Measurements from ENCODE around the gene MED25. TPM values are rescaled to one million over a fixed set of nuclear protein-coding genes. Genes with fewer than 3 reads are reported as not detected.

MED25 gene
- total and polyA plus RNA-seq, 2 of the 8 experiments (the other 6 are each of a cell fraction or from before 2014, with no cell fraction given), result 21.6 to 71.4 TPM

GRCh38 chr19:49870309-49870901 is 52.3 kb downstream of the MED25 start:
- no peak overlapping the region for H3K14ac ChIP-seq (ENCODE audit: insufficient read length)
- CTCF ChIA-PET (ENCODE audit: partially characterized antibody), result interaction anchor here (1.2 kb wide), 1 partner anchor 11 kb away, joined by 3 read pairs; no protein-coding TSS in a partner anchor
- no peak for FAIRE-seq
- H2BK20ac ChIP-seq (ENCODE audit: low read length), result no peak overlapping the region
- no peaks in the 10 kb centered on the region; a peak in 1 of 8 replicates for H3K36me3 ChIP-seq (ENCODE audit: control insufficient read depth in 2 of 4, insufficient read depth in 4 of 4, low read length in 3 of 4)
- peak overlapping the region; percentile 96 for H2BK12ac ChIP-seq (ENCODE audit: low read depth, low read length)
- no peaks in the 10 kb centered on the region for H3K27me3 ChIP-seq (replicated peaks in 1 of 4; ENCODE audit: control insufficient read depth in 3 of 4, extremely low read depth in 1 of 4, insufficient read depth in 3 of 4, low read length in 3 of 4)
- no peak overlapping the region for H3K23ac ChIP-seq (ENCODE audit: insufficient read length)
- H3K4me1 ChIP-seq (replicated peaks in 1 of 4; ENCODE audit: control insufficient read depth in 3 of 4, insufficient read depth in 4 of 4, low read length in 3 of 4), result peaks cover 0 to 16% (median 7%) of the 10 kb centered on the region in 4 experiments; a peak in 5 of 7 replicates
- peaks cover 10% of the 10 kb centered on the region for H3K79me1 ChIP-seq (ENCODE audit: low read depth, low read length)
- H2BK120ac ChIP-seq (replicated peaks; ENCODE audit: low read depth, low read length), result peak overlapping the region; percentile 79
- DNase-seq (ENCODE audit: low read depth in 1 of 2, low spot score in 2 of 2), result no peak
- H3K4me2 ChIP-seq (ENCODE audit: insufficient read depth in 1 of 2, low read depth in 2 of 2, low read length in 2 of 2), result peak overlapping the region; percentile 83 to 96
- H4K5ac ChIP-seq (ENCODE audit: insufficient read length, low read depth, low read length), result peak overlapping the region; percentile 75
- TF ChIP-seq ZNF274 (IDR thresholded peaks at IDR 0.05; ENCODE audit: borderline replicate concordance, extremely low read depth, low read length) (no peak), FOSL1 (IDR thresholded peaks at IDR 0.05; ENCODE audit: insufficient read depth, low read depth, low read length) (no peak), TAF7 (optimal IDR thresholded peaks at IDR 0.05; ENCODE audit: borderline replicate concordance, low read depth, low read length) (no peak), RXRA (IDR thresholded peaks at IDR 0.05; ENCODE audit: insufficient read depth, low read depth, low read length) (no peak), CHD1 (IDR thresholded peaks at IDR 0.05; ENCODE audit: low read depth, low read length) (no peak)
- H3K9me3 ChIP-seq (ENCODE audit: insufficient read depth in 2 of 2, low read depth in 1 of 2, low read length in 1 of 2), result no peaks in the 10 kb centered on the region
- peak overlapping the region; percentile 95 for H3K4ac ChIP-seq (replicated peaks; ENCODE audit: insufficient read length, low read depth, low read length)
- peak overlapping the region; percentile 45 to 70 (median 56) for H3K4me3 ChIP-seq (ENCODE audit: extremely low read depth in 1 of 4, insufficient read depth in 2 of 4, low read depth in 3 of 4, low read length in 4 of 4)
- peak overlapping the region; percentile 77 for H3K27ac ChIP-seq (ENCODE audit: low read depth, low read length)
- WGBS, 2 experiments (ENCODE audit: extremely low coverage in 1 of 2, insufficient coverage in 1 of 2, insufficient read length in 1 of 2, insufficient replicate concordance in 2 of 2, low coverage in 1 of 2, low lambda C conversion rate in 2 of 2, missing lambda C conversion rate in 1 of 2), result 93% methylated on average over 15 of the region's 15 CpGs; no CpG with 5 or more reads in 1 of the 2 experiments
- no peak overlapping the region for H3K56ac ChIP-seq (replicated peaks; ENCODE audit: insufficient read length, low read depth, low read length)
- peak overlapping the region; percentile 99 for H2AK5ac ChIP-seq (ENCODE audit: low read depth, low read length)
- no peaks in the 10 kb centered on the region for H4K20me1 ChIP-seq (replicated peaks in 1 of 2; ENCODE audit: control insufficient read depth in 1 of 2, insufficient read depth in 2 of 2, low read length in 2 of 2)
- peak overlapping the region; percentile 93 for H4K91ac ChIP-seq (replicated peaks; ENCODE audit: insufficient read length, low read length)
- peak overlapping the region; percentile 90; the same call in 1 of the 2 replicates for H3K18ac ChIP-seq (ENCODE audit: extremely low read depth, low read length)
- POLR2A ChIA-PET (ENCODE audit: partially characterized antibody), result interaction anchor here (0.8 to 12.4 kb wide), 5 partner anchors 9 to 290 kb away, joined by 3 to 247 read pairs (median 3); partner anchors contain the start of genes NOSIP, PRRG2 and PTOV1
- H2AFZ ChIP-seq (ENCODE audit: low read length), result no peak overlapping the region
- peak overlapping the region; percentile 76; the same call in 1 of the 2 replicates for H4K8ac ChIP-seq (ENCODE audit: extremely low read depth, insufficient read depth, low read length)
- peak overlapping the region; percentile 98 for H2BK15ac ChIP-seq (ENCODE audit: low read length)
- peaks cover 17% of the 10 kb centered on the region for H3K23me2 ChIP-seq (ENCODE audit: low read depth, low read length)
- peak overlapping the region; percentile 94 for H2BK5ac ChIP-seq (ENCODE audit: low read depth, low read length)
- peak overlapping the region in 3 of 4 experiments; percentile 57 to 79 (median 72); a peak in 6 of 7 replicates for H3K9ac ChIP-seq (replicated peaks in 1 of 4; ENCODE audit: extremely low read depth in 1 of 4, low read depth in 3 of 4, low read length in 3 of 4)
- peaks cover 0 to 24% of the 10 kb centered on the region in 2 experiments; a peak in 2 of 4 replicates for H3K79me2 ChIP-seq (ENCODE audit: control insufficient read depth in 1 of 2, insufficient read depth in 2 of 2, low read length in 2 of 2)
